ENCODE data around the gene MEOX2.

The MEOX2 gene

GRCh38 chr7:15662451-15662850 lies 24.0 kb downstream of the MEOX2 start (continued):
- TF ChIP-seq, protein P1, sequence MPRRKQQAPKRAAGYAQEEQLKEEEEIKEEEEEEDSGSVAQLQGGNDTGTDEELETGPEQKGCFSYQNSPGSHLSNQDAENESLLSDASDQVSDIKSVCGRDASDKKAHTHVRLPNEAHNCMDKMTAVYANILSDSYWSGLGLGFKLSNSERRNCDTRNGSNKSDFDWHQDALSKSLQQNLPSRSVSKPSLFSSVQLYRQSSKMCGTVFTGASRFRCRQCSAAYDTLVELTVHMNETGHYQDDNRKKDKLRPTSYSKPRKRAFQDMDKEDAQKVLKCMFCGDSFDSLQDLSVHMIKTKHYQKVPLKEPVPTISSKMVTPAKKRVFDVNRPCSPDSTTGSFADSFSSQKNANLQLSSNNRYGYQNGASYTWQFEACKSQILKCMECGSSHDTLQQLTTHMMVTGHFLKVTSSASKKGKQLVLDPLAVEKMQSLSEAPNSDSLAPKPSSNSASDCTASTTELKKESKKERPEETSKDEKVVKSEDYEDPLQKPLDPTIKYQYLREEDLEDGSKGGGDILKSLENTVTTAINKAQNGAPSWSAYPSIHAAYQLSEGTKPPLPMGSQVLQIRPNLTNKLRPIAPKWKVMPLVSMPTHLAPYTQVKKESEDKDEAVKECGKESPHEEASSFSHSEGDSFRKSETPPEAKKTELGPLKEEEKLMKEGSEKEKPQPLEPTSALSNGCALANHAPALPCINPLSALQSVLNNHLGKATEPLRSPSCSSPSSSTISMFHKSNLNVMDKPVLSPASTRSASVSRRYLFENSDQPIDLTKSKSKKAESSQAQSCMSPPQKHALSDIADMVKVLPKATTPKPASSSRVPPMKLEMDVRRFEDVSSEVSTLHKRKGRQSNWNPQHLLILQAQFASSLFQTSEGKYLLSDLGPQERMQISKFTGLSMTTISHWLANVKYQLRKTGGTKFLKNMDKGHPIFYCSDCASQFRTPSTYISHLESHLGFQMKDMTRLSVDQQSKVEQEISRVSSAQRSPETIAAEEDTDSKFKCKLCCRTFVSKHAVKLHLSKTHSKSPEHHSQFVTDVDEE (CRISPR knock-in tag; IDR thresholded peaks at IDR 0.05), result no peak
- no peak for TF ChIP-seq ZFP30 (CRISPR knock-in tag; IDR thresholded peaks at IDR 0.05)
- TF ChIP-seq, protein P2, sequence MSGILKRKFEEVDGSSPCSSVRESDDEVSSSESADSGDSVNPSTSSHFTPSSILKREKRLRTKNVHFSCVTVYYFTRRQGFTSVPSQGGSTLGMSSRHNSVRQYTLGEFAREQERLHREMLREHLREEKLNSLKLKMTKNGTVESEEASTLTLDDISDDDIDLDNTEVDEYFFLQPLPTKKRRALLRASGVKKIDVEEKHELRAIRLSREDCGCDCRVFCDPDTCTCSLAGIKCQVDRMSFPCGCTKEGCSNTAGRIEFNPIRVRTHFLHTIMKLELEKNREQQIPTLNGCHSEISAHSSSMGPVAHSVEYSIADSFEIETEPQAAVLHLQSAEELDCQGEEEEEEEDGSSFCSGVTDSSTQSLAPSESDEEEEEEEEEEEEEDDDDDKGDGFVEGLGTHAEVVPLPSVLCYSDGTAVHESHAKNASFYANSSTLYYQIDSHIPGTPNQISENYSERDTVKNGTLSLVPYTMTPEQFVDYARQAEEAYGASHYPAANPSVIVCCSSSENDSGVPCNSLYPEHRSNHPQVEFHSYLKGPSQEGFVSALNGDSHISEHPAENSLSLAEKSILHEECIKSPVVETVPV (CRISPR knock-in tag; IDR thresholded peaks at IDR 0.05), result no peak

- ATAC-seq, result no peak
- TF ChIP-seq, protein P1 (CRISPR knock-in tag; IDR thresholded peaks at IDR 0.05), result no peak
- TF ChIP-seq ZFP30 (CRISPR knock-in tag; IDR thresholded peaks at IDR 0.05) (no peak), SNAI2 (CRISPR knock-in tag; IDR thresholded peaks at IDR 0.05) (no peak), ZNF565 (CRISPR knock-in tag; conservative IDR thresholded peaks at IDR 0.05; ENCODE audit: low read depth) (no peak), TCF4 (CRISPR knock-in tag; IDR thresholded peaks at IDR 0.05; ENCODE audit: borderline replicate concordance) (no peak), ZNF8 (CRISPR knock-in tag; IDR thresholded peaks at IDR 0.05) (no peak), TOX (CRISPR knock-in tag; IDR thresholded peaks at IDR 0.05; ENCODE audit: borderline replicate concordance) (no peak), RARB (CRISPR knock-in tag; IDR thresholded peaks at IDR 0.05) (no peak), ARNTL (CRISPR knock-in tag; IDR thresholded peaks at IDR 0.05; ENCODE audit: borderline replicate concordance, low read depth) (no peak), BACH2 (CRISPR knock-in tag; IDR thresholded peaks at IDR 0.05; ENCODE audit: borderline replicate concordance) (no peak), ZNF70 (CRISPR knock-in tag; IDR thresholded peaks at IDR 0.05) (no peak), GLIS3 (CRISPR knock-in tag; IDR thresholded peaks at IDR 0.05) (no peak), ESRRG (CRISPR knock-in tag; IDR thresholded peaks at IDR 0.05) (no peak)
- TF ChIP-seq, protein P2 (CRISPR knock-in tag; IDR thresholded peaks at IDR 0.05), result no peak
- TF ChIP-seq, protein P3, sequence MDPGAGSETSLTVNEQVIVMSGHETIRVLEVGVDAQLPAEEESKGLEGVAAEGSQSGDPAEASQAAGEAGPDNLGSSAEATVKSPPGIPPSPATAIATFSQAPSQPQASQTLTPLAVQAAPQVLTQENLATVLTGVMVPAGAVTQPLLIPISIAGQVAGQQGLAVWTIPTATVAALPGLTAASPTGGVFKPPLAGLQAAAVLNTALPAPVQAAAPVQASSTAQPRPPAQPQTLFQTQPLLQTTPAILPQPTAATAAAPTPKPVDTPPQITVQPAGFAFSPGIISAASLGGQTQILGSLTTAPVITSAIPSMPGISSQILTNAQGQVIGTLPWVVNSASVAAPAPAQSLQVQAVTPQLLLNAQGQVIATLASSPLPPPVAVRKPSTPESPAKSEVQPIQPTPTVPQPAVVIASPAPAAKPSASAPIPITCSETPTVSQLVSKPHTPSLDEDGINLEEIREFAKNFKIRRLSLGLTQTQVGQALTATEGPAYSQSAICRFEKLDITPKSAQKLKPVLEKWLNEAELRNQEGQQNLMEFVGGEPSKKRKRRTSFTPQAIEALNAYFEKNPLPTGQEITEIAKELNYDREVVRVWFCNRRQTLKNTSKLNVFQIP (CRISPR knock-in tag; IDR thresholded peaks at IDR 0.05; ENCODE audit: borderline replicate concordance, low read depth), result no peak
- TF ChIP-seq, protein P4, sequence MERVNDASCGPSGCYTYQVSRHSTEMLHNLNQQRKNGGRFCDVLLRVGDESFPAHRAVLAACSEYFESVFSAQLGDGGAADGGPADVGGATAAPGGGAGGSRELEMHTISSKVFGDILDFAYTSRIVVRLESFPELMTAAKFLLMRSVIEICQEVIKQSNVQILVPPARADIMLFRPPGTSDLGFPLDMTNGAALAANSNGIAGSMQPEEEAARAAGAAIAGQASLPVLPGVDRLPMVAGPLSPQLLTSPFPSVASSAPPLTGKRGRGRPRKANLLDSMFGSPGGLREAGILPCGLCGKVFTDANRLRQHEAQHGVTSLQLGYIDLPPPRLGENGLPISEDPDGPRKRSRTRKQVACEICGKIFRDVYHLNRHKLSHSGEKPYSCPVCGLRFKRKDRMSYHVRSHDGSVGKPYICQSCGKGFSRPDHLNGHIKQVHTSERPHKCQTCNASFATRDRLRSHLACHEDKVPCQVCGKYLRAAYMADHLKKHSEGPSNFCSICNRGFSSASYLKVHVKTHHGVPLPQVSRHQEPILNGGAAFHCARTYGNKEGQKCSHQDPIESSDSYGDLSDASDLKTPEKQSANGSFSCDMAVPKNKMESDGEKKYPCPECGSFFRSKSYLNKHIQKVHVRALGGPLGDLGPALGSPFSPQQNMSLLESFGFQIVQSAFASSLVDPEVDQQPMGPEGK (CRISPR knock-in tag; IDR thresholded peaks at IDR 0.05; ENCODE audit: borderline replicate concordance), result no peak
Observed at GRCh38 chr7:15658247-15658646, 28.2 kb downstream of the MEOX2 start.

GRCh38 chr7:15652776-15653290 lies 33.6 kb downstream of the MEOX2 start:
- ATAC-seq, result no peak
- TF ChIP-seq ZFP3 (CRISPR knock-in tag; IDR thresholded peaks at IDR 0.05) (no peak), TOX (CRISPR knock-in tag; IDR thresholded peaks at IDR 0.05; ENCODE audit: borderline replicate concordance) (no peak), ZNF8 (CRISPR knock-in tag; IDR thresholded peaks at IDR 0.05) (no peak), ZNF565 (CRISPR knock-in tag; conservative IDR thresholded peaks at IDR 0.05; ENCODE audit: low read depth) (no peak), CSDC2 (CRISPR knock-in tag; IDR thresholded peaks at IDR 0.05) (no peak), ARNTL (CRISPR knock-in tag; IDR thresholded peaks at IDR 0.05; ENCODE audit: borderline replicate concordance, low read depth) (no peak), BACH2 (CRISPR knock-in tag; IDR thresholded peaks at IDR 0.05; ENCODE audit: borderline replicate concordance) (no peak), SNAI2 (CRISPR knock-in tag; IDR thresholded peaks at IDR 0.05) (no peak), OSR1 (CRISPR knock-in tag; IDR thresholded peaks at IDR 0.05) (no peak)
- TF ChIP-seq, protein P3 (CRISPR knock-in tag; IDR thresholded peaks at IDR 0.05; ENCODE audit: borderline replicate concordance, low read depth), result no peak
- TF ChIP-seq, protein P1 (CRISPR knock-in tag; IDR thresholded peaks at IDR 0.05), result no peak
